Subcutaneous adipose tissue (tissue), 4 donors: ENCODE data around the gene PSORS1C2. TPM values are rescaled to one million over a fixed set of nuclear protein-coding genes. Genes with fewer than 3 reads are reported as not detected.

Experiments used
- CTCF ChIP-seq: fragments of 450-650 bp; IDR thresholded peaks from one replicate; pipeline ENCODE4 v1.5.1; 2016; ENCODE audit warnings: low read depth, mild to moderate bottlenecking, control low read depth, antibody characterized with exemption, moderate library complexity
- total RNA-seq, 4 donors: library from RNA; depleted of rRNA; stranded (reverse); fragments of >200 nt; gene quantifications; one replicate each; pipeline ENCODE4 v1.1.0, GENCODE V29; 2016

The PSORS1C2 gene
- total RNA-seq, 4 donors from 2014 or later, result not detected

GRCh38 chr6:31126396-31127175 lies 12.3 kb downstream of the PSORS1C2 start:
- TF ChIP-seq CTCF, result no peak

- TF ChIP-seq CTCF, result no peak
Measured at GRCh38 chr6:31125586-31126363, 13.1 kb downstream of the PSORS1C2 start.

- no peak for TF ChIP-seq CTCF
Measured at GRCh38 chr6:31125162-31125561, 13.7 kb downstream of the PSORS1C2 start.

- no peak for TF ChIP-seq CTCF
Measured at GRCh38 chr6:31122791-31123706, 15.8 kb downstream of the PSORS1C2 start.

- no peak for TF ChIP-seq CTCF
Measured at GRCh38 chr6:31121131-31121790, 17.6 kb downstream of the PSORS1C2 start.

- no peak for TF ChIP-seq CTCF
Measured at GRCh38 chr6:31120151-31120915, 18.5 kb downstream of the PSORS1C2 start, which contains the start of gene CDSN. Gene CDSN (minus strand): TSS chr6:31120446. CDS start chr6:31120419, 27 bp downstream.
